GM18519 (cell line): ENCODE measurements around the gene PTPRC.

Source experiments
- ATAC-seq: cut with Tn5 transposase; IDR thresholded peaks from one replicate; pipeline ENCODE4 v1.9.1; 2021; ENCODE audit warnings: mild to moderate bottlenecking, moderate library complexity; ENCODE audit not compliant: unreplicated experiment, low FRiP score

Gene PTPRC

DNA sequence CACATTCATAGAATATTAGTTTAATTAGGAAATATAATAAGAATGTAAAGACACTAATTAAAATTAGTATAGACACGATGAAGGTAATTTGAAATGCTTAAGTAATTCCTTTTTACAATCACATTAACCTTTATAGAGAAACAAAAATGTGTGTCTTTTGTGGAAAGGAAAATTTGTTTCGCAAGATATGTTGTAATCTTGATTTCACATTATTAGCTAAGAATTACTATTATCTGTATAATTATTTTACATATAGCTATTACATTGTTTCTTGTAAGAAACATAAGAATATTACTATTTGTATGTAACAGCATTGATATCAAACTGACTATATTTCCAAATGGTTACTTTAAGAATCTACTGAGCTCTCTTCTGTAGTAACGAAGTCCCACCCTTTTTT is 111.2 kb downstream of the PTPRC start:
- ATAC-seq: no peak

DNA sequence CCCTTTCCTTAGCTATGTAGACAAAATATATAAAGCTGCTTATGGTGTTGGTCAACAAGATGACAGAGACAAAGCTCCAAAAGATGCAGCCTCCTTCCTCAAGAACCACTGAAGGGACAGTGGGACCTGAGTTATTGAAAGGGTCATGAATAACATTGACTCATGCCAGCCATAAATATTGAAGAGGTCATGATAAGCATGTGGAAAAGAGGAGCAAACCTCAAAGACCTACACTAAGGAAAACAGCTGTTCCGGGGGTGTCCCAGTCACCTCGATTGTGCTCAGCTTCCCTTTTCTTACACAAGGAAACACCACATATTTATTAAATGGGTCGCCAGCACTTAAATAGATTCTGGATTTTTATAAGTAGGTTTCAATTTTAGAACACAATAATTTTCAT is 112.9 kb downstream of the PTPRC start:
- no peak for ATAC-seq

DNA sequence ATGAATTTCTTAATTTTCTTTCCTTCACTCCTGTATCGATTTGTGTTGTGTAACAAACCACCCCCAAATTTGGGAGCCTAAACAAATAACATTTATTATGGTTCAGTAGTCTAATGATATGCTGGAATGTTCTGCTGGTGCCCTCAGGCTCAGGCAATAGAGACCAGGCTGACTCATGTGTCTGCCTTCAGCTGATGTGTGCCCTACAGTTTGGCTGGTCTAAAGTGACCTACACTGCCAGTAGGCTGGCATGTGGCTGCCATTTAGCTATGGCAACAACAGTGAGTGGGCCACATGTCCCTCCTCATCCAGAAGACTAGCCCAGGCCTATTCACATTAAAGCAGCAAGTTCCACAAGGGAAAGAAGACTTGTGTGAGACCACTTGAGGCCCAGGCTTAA is 115.8 kb downstream of the PTPRC start:
- no peak for ATAC-seq

DNA sequence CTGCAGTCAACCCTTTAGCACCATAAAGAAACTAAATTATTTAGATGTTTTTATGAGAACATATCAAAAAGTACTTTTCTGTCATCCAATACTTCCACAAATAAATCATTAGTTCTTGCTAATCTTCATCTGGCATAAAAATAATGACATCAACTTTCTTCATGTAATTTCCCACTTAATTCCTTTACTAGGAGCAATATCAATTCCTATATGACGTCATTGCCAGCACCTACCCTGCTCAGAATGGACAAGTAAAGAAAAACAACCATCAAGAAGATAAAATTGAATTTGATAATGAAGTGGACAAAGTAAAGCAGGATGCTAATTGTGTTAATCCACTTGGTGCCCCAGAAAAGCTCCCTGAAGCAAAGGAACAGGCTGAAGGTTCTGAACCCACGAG is 116.9 kb downstream of the PTPRC start:
- ATAC-seq: no peak

DNA sequence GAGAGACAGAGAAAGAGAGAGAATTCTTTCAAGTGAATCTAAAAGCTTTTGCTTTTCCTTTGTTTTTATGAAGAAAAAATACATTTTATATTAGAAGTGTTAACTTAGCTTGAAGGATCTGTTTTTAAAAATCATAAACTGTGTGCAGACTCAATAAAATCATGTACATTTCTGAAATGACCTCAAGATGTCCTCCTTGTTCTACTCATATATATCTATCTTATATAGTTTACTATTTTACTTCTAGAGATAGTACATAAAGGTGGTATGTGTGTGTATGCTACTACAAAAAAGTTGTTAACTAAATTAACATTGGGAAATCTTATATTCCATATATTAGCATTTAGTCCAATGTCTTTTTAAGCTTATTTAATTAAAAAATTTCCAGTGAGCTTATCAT is 117.6 kb downstream of the PTPRC start:
- ATAC-seq: no peak

DNA sequence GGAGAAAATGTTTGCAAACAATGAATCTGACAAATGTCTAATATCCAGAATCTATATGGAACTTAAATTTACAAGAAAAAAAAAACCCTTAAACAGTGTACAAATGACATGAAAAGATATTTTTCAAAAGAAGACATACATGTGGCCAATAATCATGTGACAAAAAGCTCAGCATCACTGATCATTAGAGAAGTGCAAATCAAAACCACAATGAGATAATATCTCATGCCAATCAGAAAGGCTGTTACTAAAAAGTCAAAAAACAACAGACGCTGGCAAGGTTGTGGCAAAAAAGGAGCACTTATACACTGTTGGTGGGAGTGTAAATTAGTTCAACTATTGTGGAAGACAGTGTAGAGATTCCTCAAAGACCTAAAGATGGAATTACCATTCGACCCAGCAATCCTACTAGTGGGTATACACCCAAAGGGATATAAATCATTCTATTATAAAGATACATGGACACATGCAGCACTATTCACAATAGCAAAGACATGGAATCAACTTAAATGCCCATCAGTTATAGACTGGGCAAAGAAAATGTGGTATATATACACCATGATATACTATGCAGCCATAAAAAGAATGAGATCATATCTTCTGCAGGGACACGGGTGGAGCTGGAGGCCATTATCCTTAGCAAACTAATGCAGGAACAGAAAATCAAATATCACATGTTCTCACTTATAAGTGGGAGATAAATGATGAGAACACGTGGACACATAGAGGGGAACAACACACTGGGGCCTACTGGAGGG is 123.2 kb downstream of the PTPRC start:
- no peak for ATAC-seq

DNA sequence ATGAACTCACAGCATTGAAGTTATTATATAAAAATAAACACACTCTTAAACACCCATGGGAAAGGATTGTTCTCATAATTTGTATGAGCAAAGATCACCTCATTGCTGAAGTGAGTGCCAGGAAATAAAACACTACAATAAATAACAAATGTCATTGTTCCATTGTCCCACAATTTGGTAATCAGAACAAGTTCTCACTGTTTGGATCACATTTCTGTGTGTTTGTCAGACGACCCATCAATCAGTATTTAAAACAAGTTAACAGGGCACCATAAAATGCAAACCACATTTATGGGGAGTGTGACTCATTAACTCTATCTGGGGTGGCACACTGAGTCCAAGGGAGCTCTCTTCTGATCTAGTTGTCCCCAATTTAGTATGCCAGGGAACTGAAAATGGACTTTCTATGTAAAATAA is 124.5 kb downstream of the PTPRC start:
- no peak for ATAC-seq

DNA sequence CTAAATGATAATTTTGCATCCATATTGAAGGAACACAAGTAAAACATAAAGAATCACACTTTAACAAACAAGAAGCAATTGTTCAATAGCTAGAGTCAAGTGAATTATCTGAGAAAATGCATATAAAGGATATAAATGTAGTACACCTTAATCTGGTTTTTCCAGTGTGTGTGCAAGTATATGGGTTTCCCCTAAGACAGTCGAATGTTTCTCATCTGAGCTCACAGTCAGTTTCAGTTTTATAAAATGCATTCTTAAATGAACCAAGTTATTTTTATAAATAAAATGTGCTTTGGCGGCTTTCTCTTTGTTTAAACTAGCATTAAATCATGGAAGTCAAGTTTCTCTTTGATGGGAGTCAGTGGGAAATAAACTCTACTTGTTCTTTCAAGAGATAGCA is 125.9 kb downstream of the PTPRC start:
- no peak for ATAC-seq

DNA sequence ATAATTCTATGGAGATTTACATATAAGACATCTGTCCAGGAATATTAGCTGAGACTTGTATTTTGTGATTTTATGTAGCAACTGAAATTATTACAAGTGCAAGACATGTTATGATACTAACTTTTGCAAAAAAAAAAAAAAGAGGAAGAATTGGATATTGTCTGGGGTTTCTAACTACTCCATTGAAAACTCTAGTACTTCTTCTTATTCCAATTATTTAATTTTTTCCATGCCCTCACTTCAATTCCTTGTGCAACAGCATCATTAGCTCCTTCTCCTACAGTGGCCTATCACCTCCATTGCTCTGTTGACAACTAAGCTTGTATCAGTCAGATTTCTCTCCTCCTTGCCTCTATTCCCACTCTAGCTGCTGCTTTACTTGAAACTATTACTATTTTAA is 126.6 kb downstream of the PTPRC start:
- ATAC-seq: no peak

DNA sequence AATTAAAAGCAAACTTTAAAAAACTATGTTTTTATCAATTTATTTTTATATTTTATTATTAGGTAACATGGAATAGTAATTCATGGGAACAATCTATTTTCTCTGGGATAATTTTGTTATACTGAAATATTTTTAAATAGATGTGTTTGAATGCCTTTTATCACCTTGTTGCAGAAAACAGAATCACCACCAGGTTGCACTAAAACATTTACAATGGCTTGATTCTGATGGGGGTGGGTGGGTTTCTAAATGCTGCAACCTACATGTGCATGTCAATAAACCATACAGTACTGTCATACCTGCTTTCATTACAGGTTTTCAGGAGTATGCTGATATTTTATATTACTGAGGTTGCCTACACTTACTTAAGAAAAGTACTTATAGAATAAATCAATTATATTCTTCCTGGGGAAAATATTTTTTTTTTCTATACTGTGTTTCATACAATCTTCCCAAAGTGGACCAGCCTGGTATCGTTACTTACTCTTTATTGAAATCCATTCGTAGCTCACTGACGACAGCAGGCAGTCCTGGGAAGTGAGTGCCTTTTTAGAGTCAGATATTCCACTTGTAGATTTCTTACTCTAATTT is 132.8 kb downstream of the PTPRC start:
- no peak for ATAC-seq

DNA sequence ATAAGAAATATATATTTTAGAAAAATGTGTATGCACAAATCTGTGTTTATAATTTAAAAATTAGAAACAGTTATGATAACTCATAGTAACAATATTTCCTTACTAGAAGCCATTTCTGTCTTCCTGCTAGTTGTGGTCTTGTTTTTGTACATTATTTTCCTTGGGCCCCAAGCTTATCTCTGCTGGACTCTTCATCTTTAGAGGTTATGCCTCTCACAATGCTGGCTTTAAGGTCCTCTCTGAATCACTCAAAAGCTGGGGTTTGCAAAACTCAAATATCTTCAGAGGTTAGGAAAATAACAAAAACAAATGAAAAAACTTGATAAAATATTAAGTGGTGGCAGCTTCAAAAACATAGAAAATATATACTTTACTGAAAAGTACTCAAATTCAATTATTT is 133.8 kb downstream of the PTPRC start:
- ATAC-seq: no peak

DNA sequence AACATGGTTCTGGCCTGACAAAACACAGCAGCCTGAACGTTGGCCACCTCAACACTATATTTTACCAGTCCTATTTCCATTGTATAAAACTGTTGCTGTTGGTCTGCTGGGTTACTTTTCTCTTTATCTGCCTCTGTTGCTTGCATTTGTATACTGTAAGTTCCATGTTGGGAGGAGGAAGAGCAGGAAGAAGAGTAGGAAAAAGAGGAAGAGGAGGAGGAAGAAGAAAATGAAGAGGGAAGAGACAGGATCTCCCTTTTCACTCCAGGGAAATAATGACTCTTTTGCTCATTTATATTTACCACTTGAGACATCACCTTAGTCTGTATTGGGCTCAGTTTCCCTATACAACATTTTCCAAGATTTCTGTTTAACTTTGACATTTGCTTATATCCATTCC is 134.2 kb downstream of the PTPRC start:
- no peak for ATAC-seq

DNA sequence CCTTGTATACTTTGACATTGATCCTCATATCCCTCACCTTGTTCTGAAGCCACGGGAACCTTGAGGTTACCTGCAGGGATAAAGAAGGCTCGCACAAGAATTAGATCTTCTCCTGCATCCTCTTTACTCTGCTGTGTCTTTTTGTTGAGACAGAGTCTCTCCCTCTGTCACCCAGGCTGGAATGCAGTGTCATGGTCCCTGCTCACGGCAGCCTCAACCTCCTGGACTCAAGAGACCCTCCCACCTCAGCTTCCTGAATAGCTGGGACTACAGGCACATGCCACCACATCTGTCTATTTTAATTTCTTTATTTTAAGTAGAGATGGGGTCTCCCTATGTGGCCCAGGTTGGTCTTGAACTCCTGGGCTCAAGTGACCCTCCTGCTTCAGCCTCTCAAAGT is 134.7 kb downstream of the PTPRC start:
- no peak for ATAC-seq

DNA sequence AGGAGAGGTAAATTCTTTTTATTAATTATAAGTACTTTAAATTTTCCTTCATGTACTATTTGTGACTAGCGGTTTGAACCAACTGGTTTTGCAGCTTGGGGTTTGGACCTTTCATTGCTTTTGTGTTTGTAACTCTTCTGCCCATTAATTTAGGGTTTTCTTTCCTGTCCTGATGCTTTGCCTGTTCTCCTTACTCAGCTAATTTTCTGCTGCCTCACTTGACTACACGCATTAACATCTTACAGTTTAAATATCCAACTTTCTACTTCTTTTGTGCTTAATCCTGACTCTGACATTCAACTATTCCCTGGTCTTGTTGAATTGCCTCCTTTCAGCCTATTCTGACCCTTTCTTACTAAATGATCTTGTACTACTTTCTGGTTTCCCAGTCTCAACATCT is 135.6 kb downstream of the PTPRC start:
- ATAC-seq: no peak

DNA sequence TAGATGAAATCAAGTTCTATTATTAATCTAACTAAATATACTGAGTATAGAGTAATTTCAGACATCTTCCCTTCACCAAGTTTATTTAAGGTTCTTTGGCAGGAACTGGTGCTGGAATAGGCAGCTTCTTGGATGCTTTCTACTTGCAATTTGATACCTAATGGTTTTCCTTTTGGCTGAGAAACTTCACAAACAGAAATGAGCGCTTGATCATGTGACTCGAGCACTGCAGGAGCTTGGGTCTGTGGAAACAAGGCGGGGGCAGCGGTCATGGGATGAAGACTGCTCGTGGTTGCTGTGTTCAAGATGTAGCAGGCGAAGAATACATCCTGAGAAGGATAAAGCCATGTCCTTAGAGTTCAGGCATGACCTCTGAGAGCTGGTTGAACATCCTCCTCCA is 136.8 kb downstream of the PTPRC start:
- ATAC-seq: no peak

DNA sequence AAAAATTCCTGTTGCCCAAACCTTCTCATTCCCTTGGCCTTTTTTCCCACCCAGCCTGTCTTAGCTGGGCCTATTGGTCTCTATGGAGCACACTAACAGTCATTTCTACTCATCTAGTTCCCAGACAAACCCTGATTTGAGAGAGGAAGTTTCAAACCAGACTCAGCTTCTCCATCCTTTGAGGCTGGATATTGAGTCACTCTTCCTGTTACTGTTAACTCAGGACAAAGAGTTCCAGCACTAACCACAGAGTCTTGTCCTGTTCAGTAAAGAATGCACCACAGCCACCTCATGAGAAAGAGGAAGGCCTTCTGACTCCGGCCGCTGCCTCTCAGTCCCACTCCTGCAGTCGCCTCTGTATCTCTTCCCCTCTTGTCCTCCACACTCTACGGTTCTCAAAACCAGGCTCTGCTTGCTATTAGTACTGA is 137.8 kb downstream of the PTPRC start:
- ATAC-seq: no peak

DNA sequence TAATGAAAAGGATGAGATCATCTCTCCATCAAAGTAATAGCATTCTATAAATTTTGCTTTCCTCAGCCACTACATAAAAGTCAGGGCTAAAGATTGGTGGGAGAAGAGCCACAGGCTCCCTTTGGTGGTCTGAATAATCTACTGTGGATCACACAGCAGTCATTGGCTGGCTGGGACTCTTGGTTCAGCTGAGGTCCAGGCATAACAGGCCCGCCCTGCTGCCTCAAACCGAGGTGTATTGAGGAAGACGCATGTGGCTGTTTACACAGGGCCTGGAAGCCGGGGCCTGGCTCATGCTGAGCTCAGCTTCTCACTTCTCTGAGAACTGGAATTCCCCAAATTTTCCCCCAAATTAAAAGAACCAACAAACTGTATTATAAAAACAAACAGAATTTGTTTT is 139.2 kb downstream of the PTPRC start:
- ATAC-seq: no peak

DNA sequence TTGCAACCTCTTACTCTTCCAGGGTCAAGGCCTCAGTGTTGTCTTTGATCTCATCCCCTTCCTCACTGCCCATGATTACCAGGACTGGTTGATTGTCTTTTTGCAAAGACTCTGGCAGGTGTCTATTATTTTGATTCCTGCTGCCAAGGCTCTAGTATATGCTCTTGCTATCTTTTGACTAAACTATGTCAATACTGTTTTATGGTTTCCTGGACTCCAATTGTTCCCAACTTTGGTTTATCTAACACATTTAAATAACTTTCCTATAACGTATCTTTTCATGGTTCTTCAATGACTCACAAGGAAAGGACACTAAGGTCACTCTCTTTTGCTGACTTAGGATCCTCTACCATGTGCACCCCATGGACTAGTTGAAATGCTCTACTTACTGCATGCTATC is 141.5 kb downstream of the PTPRC start:
- no peak for ATAC-seq

DNA sequence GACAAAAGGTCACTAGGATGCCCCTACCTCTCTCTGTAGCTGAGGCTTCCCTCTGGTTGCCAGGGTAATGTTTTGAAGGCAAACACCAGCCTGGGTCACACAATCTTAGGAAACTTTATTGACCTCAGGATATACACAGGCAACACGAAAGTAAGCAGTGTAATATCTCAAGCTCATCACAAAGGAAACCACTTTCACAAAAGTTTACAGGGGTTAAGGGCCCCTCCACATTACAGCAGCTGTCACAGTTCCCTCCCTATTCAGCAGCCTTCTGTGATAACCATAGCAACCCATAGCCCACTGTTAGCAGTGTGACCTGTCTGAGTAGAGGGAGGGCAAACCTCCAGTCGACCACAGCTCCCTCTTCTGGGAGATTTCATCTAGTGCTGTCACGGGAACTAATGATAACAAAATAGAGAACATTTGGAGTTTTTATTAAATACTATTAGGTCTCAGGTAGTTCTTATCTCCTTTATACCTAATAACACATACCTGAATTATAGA is 149.8 kb downstream of the PTPRC start:
- ATAC-seq: peak; percentile 94

DNA sequence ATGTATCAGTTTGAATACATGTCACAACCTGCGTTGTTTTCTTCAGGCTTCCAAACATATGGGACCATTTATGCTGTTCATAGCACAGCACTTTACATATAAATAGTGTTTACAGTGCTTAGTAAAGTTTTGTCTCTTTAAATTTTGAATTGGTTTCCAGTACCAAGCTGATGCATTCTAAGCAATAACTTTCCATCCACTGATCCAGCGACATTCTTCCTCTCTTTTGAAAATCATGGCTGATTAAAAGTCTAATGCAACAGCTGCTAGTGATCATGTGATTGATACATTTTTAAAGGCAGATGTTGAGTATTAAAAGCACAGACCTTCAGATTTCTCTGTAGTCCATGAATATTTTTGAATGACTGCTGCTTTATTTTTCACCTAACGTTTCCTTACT is 154.9 kb downstream of the PTPRC start:
- no peak for ATAC-seq

DNA sequence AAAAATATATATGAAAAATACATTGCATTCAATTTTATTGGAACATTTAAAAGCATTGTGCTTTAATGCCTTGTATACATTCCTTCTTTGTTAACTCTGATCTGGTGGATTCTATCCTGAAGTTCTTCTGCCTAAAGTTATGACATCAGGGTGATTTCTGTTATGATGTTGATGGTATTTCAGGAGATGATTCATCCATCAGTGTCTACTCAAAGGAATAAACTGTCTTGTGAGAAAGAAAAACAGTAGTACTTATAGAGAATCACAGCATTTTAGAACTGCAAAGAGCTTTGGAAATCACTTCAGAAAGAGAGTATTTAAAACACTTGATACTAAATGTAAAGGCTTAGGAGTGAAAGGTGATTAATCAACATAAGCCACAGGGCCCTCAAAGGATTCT is 155.7 kb downstream of the PTPRC start:
- ATAC-seq: no peak

DNA sequence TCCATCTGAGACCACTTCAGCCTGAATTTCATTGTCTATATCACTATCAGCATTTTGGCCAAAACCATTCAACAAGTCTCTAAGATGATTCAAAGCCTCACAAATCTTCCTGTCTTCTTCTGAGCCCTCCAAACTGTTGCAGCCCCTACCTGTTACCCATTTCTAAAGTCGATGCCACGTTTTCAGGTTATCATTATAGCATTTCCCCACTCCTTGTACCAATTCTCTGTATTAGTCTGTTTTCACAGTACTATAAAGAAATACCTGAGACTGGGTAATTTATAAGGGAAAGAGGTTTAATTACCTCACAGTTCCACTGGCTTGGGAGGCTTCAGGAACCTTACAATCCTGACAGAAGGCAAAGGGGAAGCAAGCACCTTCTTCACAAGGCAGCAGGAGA is 158.8 kb downstream of the PTPRC start:
- ATAC-seq: no peak
